Testis (tissue), 3 donors: ENCODE measurements around the gene PLB1. TPM values are rescaled to one million over a fixed set of nuclear protein-coding genes. Genes with fewer than 3 reads are reported as not detected.

Source experiments
- DNase-seq: peaks from one replicate; pipeline ENCODE4 v3.0.0-alpha.2; 2019
- H3K27ac ChIP-seq, 2 donors: fragments of 200-600 bp; sonication (generic); one replicate each; pipeline ENCODE4 v1.5.1; 2019
- H3K27me3 ChIP-seq: fragments of 200-600 bp; sonication (generic); one replicate; pipeline ENCODE4 v1.5.1; 2019
- H3K36me3 ChIP-seq: fragments of 200-600 bp; sonication (generic); one replicate; pipeline ENCODE4 v1.5.1; 2017; ENCODE audit warnings: low read depth; ENCODE audit errors: missing control alignments
- H3K4me1 ChIP-seq: fragments of 200-600 bp; sonication (generic); one replicate; pipeline ENCODE4 v1.5.1; 2019
- H3K4me3 ChIP-seq, 2 donors: fragments of 200-600 bp; sonication (generic); one replicate each; pipeline ENCODE4 v1.5.1; 2017 to 2019
- H3K9me3 ChIP-seq: fragments of 200-600 bp; sonication (generic); one replicate; pipeline ENCODE4 v1.5.1; 2017
- CTCF ChIP-seq, 3 experiments: fragments of 450-650 bp in 2 of 3; fragments of 200-600 bp in 1 of 3; sonication (generic) in 1 of 3; IDR thresholded peaks; one replicate each; pipeline ENCODE4 v1.5.1; 2016 to 2019; ENCODE audit warnings: antibody characterized with exemption in 3 of 3, mild to moderate bottlenecking in 2 of 3, moderate library complexity in 1 of 3
- POLR2A ChIP-seq: fragments of 450-650 bp; IDR thresholded peaks from one replicate; pipeline ENCODE4 v1.6.1; 2017; ENCODE audit warnings: antibody characterized with exemption, mild to moderate bottlenecking, moderate library complexity
- WGBS, 2 donors: methylation state at CpG; one replicate each; pipeline ENCODE4 v1.1.5; 2018; 5-methylcytosine and 5-hydroxymethylcytosine counted together
- intact Hi-C: fragments of 100-400 bp; cut with DNase I; formaldehyde crosslinking; loops from one replicate; pipeline ENCODE4 v1.15.1; 2023; ENCODE audit warnings: low total_unique reads
- polyA plus RNA-seq: library from polyadenylated mRNA; stranded (reverse); fragments of 350-450 nt; fragmentation: Illumina TruSeq; extraction: RNeasy Lipid Tissue Mini Kit (QIAGEN cat#74804); gene quantifications from one replicate; pipeline ENCODE4 v1.2.3, GENCODE V29; 2014; ENCODE audit warnings: low read depth, low replicate concordance; ENCODE audit not compliant: insufficient read depth
- total RNA-seq, 2 donors: library from RNA; depleted of rRNA; stranded (reverse); fragments of >200 nt; gene quantifications; one replicate each; pipeline ENCODE4 v1.2.3, GENCODE V29; 2016

Gene PLB1
- total and polyA plus RNA-seq, 3 donors from 2014 or later: 7.6 to 10.9 (median 10.4) TPM

GRCh38 chr2:28613186-28613585, 117.3 kb downstream of the PLB1 start:
- DNase-seq: no peak
- H3K4me1 ChIP-seq: no peaks in the 10 kb centered on the region
- WGBS, 2 donors: 84 to 92% methylated on average over 2 of the region's 2 CpGs
- H3K27ac ChIP-seq: no peak overlapping the region
- H3K36me3 ChIP-seq: no peaks in the 10 kb centered on the region
- intact Hi-C loops: no loop called here
- TF ChIP-seq POLR2A: no peak
- TF ChIP-seq CTCF (IDR thresholded peaks at IDR 0.05): no peak
- H3K9me3 ChIP-seq: no peaks in the 10 kb centered on the region
- no peaks in the 10 kb centered on the region for H3K27me3 ChIP-seq
- no peak overlapping the region for H3K4me3 ChIP-seq

DNA sequence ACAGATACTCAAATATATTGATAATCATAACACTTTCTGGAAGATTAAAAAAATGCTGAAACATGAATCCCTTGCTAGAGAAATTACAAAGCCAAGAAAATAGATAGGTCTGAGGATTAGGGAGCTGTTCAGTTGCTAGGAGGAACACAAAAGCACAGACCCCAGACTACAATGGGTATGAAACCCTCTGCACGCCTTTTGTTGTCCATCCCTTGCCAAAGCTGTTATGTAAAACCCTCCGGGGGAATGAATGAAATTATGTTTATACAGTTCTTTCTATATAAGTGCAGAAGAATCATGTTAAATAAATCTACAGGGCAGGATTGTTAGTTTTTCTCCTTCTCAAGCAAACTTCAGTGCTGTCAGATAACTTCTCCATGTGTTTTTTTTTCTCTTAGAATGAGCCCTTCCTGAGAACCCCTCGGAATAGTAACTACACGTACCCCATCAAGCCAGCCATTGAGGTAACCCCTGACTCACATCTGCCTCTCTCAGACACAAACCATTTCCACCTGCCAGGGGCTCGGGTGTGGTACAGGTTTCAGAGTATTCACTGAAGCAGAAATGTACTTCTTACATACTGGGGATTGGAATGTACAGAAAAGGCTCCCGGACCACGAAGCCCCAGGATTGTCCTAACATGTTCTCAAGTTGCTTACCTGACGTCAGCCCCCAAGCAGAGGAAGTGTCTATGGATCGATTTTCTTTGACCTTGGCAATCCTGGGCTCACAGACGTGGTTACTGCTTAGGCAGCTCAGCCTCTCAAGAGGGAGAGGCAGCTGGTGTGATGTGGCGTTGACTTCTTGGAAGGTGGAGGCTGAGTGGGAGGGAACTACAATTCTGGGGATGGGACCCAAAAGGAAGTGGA, 118.0 kb downstream of the PLB1 start:
- Histone ChIP-seq H3K9me3 (no peaks in the 10 kb centered on the region), H3K27ac (no peak overlapping the region), H3K4me1 (no peaks in the 10 kb centered on the region), H3K36me3 (no peaks in the 10 kb centered on the region), H3K4me3 (no peak overlapping the region), H3K27me3 (no peaks in the 10 kb centered on the region)
- TF ChIP-seq POLR2A (no peak), CTCF (IDR thresholded peaks at IDR 0.05) (no peak)
- DNase-seq: no peak
- WGBS, 2 donors: 80 to 83% methylated on average over 11 of the region's 11 CpGs
- intact Hi-C loops: no loop called here

DNA sequence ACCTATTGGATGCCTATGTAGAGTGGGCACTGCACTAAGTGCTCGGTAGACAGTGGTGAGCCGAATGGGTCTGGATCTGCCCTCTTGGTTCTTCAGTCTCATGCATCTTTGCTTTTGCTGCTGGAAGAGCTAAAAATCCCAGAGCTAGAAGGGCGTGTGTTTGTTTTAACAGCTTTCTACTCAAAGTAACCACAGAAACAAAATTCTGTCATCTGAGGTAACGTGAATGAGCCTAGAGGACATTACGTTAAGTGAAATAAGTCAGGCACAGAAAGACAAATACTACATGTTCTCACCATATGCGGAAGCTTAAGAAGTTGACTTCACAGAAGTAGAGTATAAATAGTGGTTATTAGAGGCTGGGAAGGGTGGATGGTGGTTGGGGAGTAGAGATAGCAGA, 119.8 kb downstream of the PLB1 start:
- DNase-seq: no peak
- Histone ChIP-seq H3K27me3 (no peaks in the 10 kb centered on the region), H3K36me3 (no peaks in the 10 kb centered on the region), H3K4me1 (peaks cover 4% of the 10 kb centered on the region), H3K9me3 (no peaks in the 10 kb centered on the region), H3K4me3 (no peak overlapping the region), H3K27ac (no peak overlapping the region)
- 90 to 92% methylated on average over 6 of the region's 6 CpGs for WGBS, 2 donors
- TF ChIP-seq POLR2A (no peak), CTCF (IDR thresholded peaks at IDR 0.05) (no peak)
- intact Hi-C loops: no loop called here

GRCh38 chr2:28616396-28616999, 120.6 kb downstream of the PLB1 start:
- H3K27ac ChIP-seq: no peak overlapping the region
- no peak for TF ChIP-seq POLR2A
- TF ChIP-seq CTCF (IDR thresholded peaks at IDR 0.05): no peak
- intact Hi-C loops: no loop called here
- no peaks in the 10 kb centered on the region for H3K36me3 ChIP-seq
- no peak overlapping the region for H3K4me3 ChIP-seq
- H3K9me3 ChIP-seq: no peaks in the 10 kb centered on the region
- H3K27me3 ChIP-seq: no peaks in the 10 kb centered on the region
- no peak for DNase-seq
- 86 to 88% methylated on average over 3 of the region's 3 CpGs for whole genome bisulfite sequencing, 2 donors
- H3K4me1 ChIP-seq: peaks cover 11% of the 10 kb centered on the region
